Progenitor cell of endocrine pancreas (in vitro differentiated cells): ENCODE results near the gene NTSR2. TPM values are rescaled to one million over a fixed set of nuclear protein-coding genes. Genes with fewer than 3 reads are reported as not detected.

Experiments used
- DNase-seq: peaks from one replicate; pipeline ENCODE4 v3.0.0; 2021; ENCODE audit warnings: low spot score; ENCODE audit not compliant: unreplicated experiment
- H3K27ac Mint-ChIP-seq: 2 replicates; pipeline ENCODE4 v1.8.0; 2021; ENCODE audit warnings: mild to moderate bottlenecking, moderate library complexity, mixed read lengths
- H3K27me3 Mint-ChIP-seq: 2 replicates; pipeline ENCODE4 v1.8.0; 2021; ENCODE audit warnings: mixed read lengths
- H3K36me3 Mint-ChIP-seq: 2 replicates; pipeline ENCODE4 v1.8.0; 2022; ENCODE audit warnings: mixed read lengths; ENCODE audit not compliant: insufficient read depth
- H3K4me1 Mint-ChIP-seq: 2 replicates; pipeline ENCODE4 v1.8.0; 2021; ENCODE audit warnings: low read depth, mixed read lengths
- H3K4me3 Mint-ChIP-seq: 2 replicates; pipeline ENCODE4 v1.8.0; 2021; ENCODE audit warnings: low read depth, mild to moderate bottlenecking, moderate library complexity, mixed read lengths
- H3K9me3 Mint-ChIP-seq: 2 replicates; pipeline ENCODE4 v1.8.0; 2021; ENCODE audit warnings: low read depth, mixed read lengths
- total RNA-seq: library from RNA; stranded (reverse); gene quantifications from 2 replicates; pipeline ENCODE4 v1.2.1, GENCODE V29; 2021
- TF ChIP-seq, protein P1 (sequence below): fragments of 200-600 bp; sonication (generic); IDR thresholded peaks from one replicate; pipeline ENCODE4 v1.5.0; 2021; ENCODE audit warnings: antibody characterized with exemption, mild to moderate bottlenecking; ENCODE audit not compliant: unreplicated experiment

The NTSR2 gene
- total RNA-seq, 1 donor from 2014 or later: not detected

DNA sequence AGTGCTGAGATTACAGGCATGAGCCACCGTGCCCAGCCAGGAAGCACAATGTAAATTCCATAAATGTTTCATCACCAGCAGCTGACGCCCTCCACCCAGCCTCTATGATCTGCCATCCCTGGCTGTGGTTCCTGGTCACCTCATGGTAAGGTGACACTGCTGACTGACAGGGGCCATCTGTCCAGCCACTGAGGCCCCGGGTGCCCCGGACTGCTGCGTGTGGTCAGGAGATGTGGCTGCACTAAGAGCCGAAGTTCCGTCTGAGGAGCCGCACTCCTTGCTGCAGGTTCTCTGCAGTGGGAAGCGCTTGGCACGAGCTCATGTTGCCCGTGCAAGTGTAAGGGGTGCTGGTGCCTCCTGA, 10.9 kb downstream of the NTSR2 start:
- TF ChIP-seq, protein P1, sequence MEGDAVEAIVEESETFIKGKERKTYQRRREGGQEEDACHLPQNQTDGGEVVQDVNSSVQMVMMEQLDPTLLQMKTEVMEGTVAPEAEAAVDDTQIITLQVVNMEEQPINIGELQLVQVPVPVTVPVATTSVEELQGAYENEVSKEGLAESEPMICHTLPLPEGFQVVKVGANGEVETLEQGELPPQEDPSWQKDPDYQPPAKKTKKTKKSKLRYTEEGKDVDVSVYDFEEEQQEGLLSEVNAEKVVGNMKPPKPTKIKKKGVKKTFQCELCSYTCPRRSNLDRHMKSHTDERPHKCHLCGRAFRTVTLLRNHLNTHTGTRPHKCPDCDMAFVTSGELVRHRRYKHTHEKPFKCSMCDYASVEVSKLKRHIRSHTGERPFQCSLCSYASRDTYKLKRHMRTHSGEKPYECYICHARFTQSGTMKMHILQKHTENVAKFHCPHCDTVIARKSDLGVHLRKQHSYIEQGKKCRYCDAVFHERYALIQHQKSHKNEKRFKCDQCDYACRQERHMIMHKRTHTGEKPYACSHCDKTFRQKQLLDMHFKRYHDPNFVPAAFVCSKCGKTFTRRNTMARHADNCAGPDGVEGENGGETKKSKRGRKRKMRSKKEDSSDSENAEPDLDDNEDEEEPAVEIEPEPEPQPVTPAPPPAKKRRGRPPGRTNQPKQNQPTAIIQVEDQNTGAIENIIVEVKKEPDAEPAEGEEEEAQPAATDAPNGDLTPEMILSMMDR: no peak
- no peak for DNase-seq
- no peak overlapping the region for H3K27ac Mint-ChIP-seq
- H3K9me3 Mint-ChIP-seq: peaks cover 11% of the 10 kb centered on the region
- peaks cover 5% of the 10 kb centered on the region for H3K4me1 Mint-ChIP-seq
- peaks cover 3% of the 10 kb centered on the region for H3K36me3 Mint-ChIP-seq
- H3K27me3 Mint-ChIP-seq: peaks cover 13% of the 10 kb centered on the region
- H3K4me3 Mint-ChIP-seq: no peak overlapping the region

DNA sequence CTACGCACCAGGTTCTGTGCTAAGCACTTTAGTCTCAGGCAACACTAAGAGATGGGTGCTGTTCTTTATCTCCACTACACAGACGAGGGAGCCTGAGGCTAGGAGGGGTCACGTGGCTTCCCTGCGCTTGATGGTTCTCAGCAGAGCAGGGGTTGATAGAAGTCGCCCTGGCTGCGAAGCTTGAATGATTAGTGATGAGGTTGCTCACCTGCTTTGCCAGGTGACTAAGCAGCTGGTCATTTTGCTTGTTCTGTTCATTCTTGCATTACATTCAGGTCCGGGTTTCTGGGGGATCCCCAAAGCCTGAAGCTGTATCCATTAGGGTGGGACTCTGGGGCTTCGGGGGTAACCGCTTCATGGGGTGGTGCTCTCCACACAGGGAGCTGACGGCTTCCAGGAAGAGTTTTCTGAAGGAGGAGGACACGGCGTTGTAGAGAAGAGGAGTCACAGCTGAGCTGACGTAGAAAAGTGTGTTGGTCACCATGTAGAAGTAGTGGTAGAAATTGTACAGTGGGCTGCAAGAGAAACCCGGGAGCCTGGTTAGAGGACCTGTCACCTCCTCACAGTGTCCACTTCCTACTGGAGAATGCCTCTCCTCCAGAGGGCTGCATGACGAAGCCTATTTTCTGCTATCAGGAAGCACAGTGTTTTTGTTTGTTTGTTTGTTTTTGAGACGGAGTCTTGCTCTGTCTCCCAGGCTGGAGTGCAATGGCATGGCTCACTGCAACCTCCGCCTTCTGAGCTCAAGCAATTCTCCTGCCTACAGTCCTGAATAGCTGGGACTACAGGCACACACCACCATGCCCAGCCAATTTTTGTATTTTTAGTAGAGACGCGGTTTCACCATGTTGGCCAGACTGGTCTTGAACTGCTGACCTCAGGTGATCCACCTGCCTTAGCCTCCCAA, 11.5 kb downstream of the NTSR2 start:
- DNase-seq: no peak
- Mint-ChIP-seq H3K4me3 (no peak overlapping the region), H3K4me1 (peaks cover 5% of the 10 kb centered on the region), H3K27ac (no peak overlapping the region), H3K27me3 (peaks cover 12% of the 10 kb centered on the region), H3K36me3 (peaks cover 3% of the 10 kb centered on the region), H3K9me3 (peaks cover 9% of the 10 kb centered on the region)
- TF ChIP-seq, protein P1: no peak

DNA sequence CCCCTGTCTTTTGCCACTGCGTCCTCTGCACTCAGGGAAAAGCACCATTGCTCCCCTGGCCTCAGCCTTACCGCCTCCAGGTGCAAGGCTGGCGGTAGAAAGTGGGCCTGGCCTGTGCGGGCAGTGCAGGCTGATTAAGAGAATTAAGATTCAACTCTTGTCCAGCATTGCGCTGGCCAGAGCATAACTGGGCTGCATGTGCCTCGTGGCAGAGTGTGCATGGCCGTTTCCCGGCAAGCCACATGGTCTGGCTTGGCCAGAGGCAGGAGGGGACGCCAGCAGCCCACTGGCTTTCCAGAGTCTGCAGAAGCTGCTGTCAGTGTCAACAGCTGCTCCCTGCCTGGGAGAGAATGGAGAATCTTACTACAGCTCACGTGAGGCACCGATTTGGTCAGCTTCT, 12.3 kb downstream of the NTSR2 start:
- no peak for DNase-seq
- Mint-ChIP-seq H3K27ac (no peak overlapping the region), H3K27me3 (peaks cover 11% of the 10 kb centered on the region), H3K9me3 (peaks cover 4% of the 10 kb centered on the region), H3K4me3 (no peak overlapping the region), H3K4me1 (peaks cover 5% of the 10 kb centered on the region), H3K36me3 (peaks cover 3% of the 10 kb centered on the region)
- TF ChIP-seq, protein P1: no peak

DNA sequence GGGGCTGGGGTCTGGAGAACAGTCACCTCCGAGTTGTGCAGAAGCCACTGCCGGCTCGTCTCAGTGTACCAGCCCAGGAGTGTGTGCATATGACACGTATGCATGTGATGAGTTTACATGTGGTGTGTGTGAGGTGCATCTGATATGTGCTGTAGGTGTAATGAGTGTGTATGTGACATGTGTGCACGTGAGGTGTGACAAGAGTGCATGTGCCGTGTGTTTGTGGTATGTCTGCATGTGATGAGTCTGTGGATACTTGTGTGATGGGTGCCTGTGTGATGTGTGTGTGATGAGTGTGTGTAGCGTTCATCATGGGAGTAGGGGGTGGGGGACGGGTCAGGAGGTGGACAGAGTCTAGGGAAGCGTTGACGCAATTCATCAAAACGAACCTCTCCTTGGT, 12.8 kb downstream of the NTSR2 start:
- Mint-ChIP-seq H3K4me1 (peaks cover 5% of the 10 kb centered on the region), H3K9me3 (peaks cover 3% of the 10 kb centered on the region)

DNA sequence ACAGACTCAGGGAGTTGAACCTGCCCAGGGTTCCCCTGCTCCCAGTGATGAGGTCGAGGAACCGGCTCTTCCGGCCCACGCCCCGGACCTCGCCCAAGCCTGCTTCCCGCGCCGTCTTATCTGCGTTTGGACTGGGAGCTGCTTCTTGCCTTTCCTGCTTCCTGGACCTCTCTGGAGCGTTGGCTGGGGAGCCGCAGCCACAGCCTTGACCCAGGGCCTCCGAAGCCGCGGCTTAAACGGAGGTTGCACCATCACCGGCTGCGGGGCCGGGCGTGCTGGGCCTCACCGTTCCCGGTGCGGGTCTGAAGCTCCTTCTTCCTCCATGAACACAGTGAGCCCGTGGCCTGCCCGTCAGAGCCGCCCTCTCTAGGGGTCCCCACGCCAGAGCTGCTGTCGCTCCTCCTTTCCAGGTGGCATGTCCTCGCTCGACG, 13.3 kb downstream of the NTSR2 start:
- H3K36me3 Mint-ChIP-seq: no peaks in the 10 kb centered on the region
- H3K27me3 Mint-ChIP-seq: peaks cover 8% of the 10 kb centered on the region
- TF ChIP-seq, protein P1: no peak
- H3K9me3 Mint-ChIP-seq: no peaks in the 10 kb centered on the region
- DNase-seq: no peak
- H3K4me3 Mint-ChIP-seq: no peak overlapping the region
- peaks cover 5% of the 10 kb centered on the region for H3K4me1 Mint-ChIP-seq
- H3K27ac Mint-ChIP-seq: no peak overlapping the region

More for the DNA sequence above, 12.8 kb downstream of the NTSR2 start:
- TF ChIP-seq, protein P1: no peak
- no peak overlapping the region for H3K4me3 Mint-ChIP-seq
- peaks cover 2% of the 10 kb centered on the region for H3K36me3 Mint-ChIP-seq
- H3K27ac Mint-ChIP-seq: no peak overlapping the region
- H3K27me3 Mint-ChIP-seq: peaks cover 10% of the 10 kb centered on the region
- no peak for DNase-seq
